Activated CD8-positive, alpha-beta T cell treated with anti-CD3 and anti-CD28 coated beads for 36 hours (primary cell): ENCODE measurements around the gene CEP83. TPM values are rescaled to one million over a fixed set of nuclear protein-coding genes. Genes with fewer than 3 reads are reported as not detected.

Source experiments
- ATAC-seq: fragments of 200-7000 bp; cut with Tn5 transposase; one replicate; pipeline ENCODE4 v1.10.0; 2021; ENCODE audit warnings: mild to moderate bottlenecking, moderate library complexity
- CTCF ChIA-PET: fragments of 350-600 bp; sonication (Branson Sonifier 250); formaldehyde crosslinking; loops from one replicate; lab custom pipeline; 2021; ENCODE audit warnings: antibody characterized with exemption; lab: Charles Lee
- POLR2A ChIA-PET: fragments of 350-600 bp; sonication (Branson Sonifier 250); formaldehyde crosslinking; loops from one replicate; lab custom pipeline; 2021; ENCODE audit warnings: antibody characterized with exemption; lab: Charles Lee
- DNase-seq: peaks from one replicate; pipeline ENCODE4 v3.0.0-alpha.2; 2020
- H3K27ac Mint-ChIP-seq: one replicate; pipeline ENCODE4 v1.8.0; 2021; ENCODE audit warnings: mild to moderate bottlenecking, mixed read lengths
- H3K27me3 Mint-ChIP-seq: one replicate; pipeline ENCODE4 v1.8.0; 2021; ENCODE audit warnings: mixed read lengths
- H3K36me3 Mint-ChIP-seq: one replicate; pipeline ENCODE4 v1.8.0; 2021; ENCODE audit warnings: low read depth, mixed read lengths
- H3K4me1 Mint-ChIP-seq: one replicate; pipeline ENCODE4 v1.8.0; 2021; ENCODE audit warnings: low read depth, mixed read lengths
- H3K4me3 Mint-ChIP-seq: one replicate; pipeline ENCODE4 v1.8.0; 2021; ENCODE audit warnings: mild to moderate bottlenecking, moderate library complexity, mixed read lengths
- H3K9me3 Mint-ChIP-seq: one replicate; pipeline ENCODE4 v1.8.0; 2021; ENCODE audit warnings: mixed read lengths
- intact Hi-C: fragments of 100-400 bp; cut with micrococcal nuclease; formaldehyde crosslinking; loops from one replicate; pipeline ENCODE4 v1.10.0; 2022
- total RNA-seq, 2 experiments: library from RNA; stranded (reverse); gene quantifications; one replicate each; pipeline ENCODE4 v1.2.3, GENCODE V29; 2021
- TF ChIP-seq, protein P1 (sequence below): fragments of 200-600 bp; IDR thresholded peaks from one replicate; pipeline ENCODE4 v1.8.0; 2022; ENCODE audit warnings: antibody characterized with exemption, mild to moderate bottlenecking

The CEP83 gene
- total RNA-seq, 2 experiments from 2014 or later, result 23.5 to 26.5 TPM

GRCh38 chr12:94491489-94491888 is 31.8 kb upstream of the CEP83 start:
- ChIA-PET CTCF (no interaction called here), POLR2A (no interaction called here)
- Mint-ChIP-seq H3K4me3 (no peak overlapping the region), H3K9me3 (no peaks in the 10 kb centered on the region), H3K27me3 (peaks cover 2% of the 10 kb centered on the region), H3K4me1 (no peaks in the 10 kb centered on the region), H3K36me3 (no peaks in the 10 kb centered on the region), H3K27ac (no peak overlapping the region)
- DNase-seq (no peak), ATAC-seq (no peak)
- intact Hi-C loops, result no loop called here
- TF ChIP-seq, protein P1, sequence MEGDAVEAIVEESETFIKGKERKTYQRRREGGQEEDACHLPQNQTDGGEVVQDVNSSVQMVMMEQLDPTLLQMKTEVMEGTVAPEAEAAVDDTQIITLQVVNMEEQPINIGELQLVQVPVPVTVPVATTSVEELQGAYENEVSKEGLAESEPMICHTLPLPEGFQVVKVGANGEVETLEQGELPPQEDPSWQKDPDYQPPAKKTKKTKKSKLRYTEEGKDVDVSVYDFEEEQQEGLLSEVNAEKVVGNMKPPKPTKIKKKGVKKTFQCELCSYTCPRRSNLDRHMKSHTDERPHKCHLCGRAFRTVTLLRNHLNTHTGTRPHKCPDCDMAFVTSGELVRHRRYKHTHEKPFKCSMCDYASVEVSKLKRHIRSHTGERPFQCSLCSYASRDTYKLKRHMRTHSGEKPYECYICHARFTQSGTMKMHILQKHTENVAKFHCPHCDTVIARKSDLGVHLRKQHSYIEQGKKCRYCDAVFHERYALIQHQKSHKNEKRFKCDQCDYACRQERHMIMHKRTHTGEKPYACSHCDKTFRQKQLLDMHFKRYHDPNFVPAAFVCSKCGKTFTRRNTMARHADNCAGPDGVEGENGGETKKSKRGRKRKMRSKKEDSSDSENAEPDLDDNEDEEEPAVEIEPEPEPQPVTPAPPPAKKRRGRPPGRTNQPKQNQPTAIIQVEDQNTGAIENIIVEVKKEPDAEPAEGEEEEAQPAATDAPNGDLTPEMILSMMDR, result no peak

- no peak overlapping the region for H3K4me3 Mint-ChIP-seq
- no peaks in the 10 kb centered on the region for H3K9me3 Mint-ChIP-seq
- CTCF ChIA-PET, result no interaction called here
Measured at GRCh38 chr12:94488463-94488862, 28.8 kb upstream of the CEP83 start.

GRCh38 chr12:94481734-94482133 is 22.1 kb upstream of the CEP83 start:
- H3K27ac Mint-ChIP-seq, result no peak overlapping the region
- no peaks in the 10 kb centered on the region for H3K9me3 Mint-ChIP-seq
- DNase-seq (no peak), ATAC-seq (no peak)
- H3K36me3 Mint-ChIP-seq, result no peaks in the 10 kb centered on the region
- H3K4me3 Mint-ChIP-seq, result no peak overlapping the region
- intact Hi-C loops, result no loop called here
- POLR2A ChIA-PET, result no interaction called here
- TF ChIP-seq, protein P1, result no peak
- CTCF ChIA-PET, result interaction anchor here (1.0 to 1.2 kb wide), 2 partner anchors 14 to 65 kb away, joined by 3 read pairs; no protein-coding TSS in a partner anchor
- peaks cover 4% of the 10 kb centered on the region for H3K27me3 Mint-ChIP-seq
- H3K4me1 Mint-ChIP-seq, result no peaks in the 10 kb centered on the region

More at GRCh38 chr12:94488463-94488862, 28.8 kb upstream of the CEP83 start:
- no peaks in the 10 kb centered on the region for H3K36me3 Mint-ChIP-seq
- DNase-seq, result no peak
- TF ChIP-seq, protein P1, result no peak
- H3K27me3 Mint-ChIP-seq, result no peaks in the 10 kb centered on the region
- no peaks in the 10 kb centered on the region for H3K4me1 Mint-ChIP-seq
- intact Hi-C loops, result no loop called here
- H3K27ac Mint-ChIP-seq, result no peak overlapping the region
- no peak for ATAC-seq
- POLR2A ChIA-PET, result no interaction called here

GRCh38 chr12:94469522-94469921 is 9.9 kb upstream of the CEP83 start:
- TF ChIP-seq, protein P1, result no peak
- DNase-seq (no peak), ATAC-seq (no peak)
- intact Hi-C loops, result no loop called here
- H3K27ac Mint-ChIP-seq, result no peak overlapping the region
- H3K27me3 Mint-ChIP-seq, result no peaks in the 10 kb centered on the region
- CTCF ChIA-PET, result no interaction called here
- POLR2A ChIA-PET, result interaction anchor here (0.6 kb wide), 2 partner anchors 92 to 123 kb away, joined by 3 read pairs; no protein-coding TSS in a partner anchor
- no peak overlapping the region for H3K4me3 Mint-ChIP-seq
- no peaks in the 10 kb centered on the region for H3K4me1 Mint-ChIP-seq
- H3K36me3 Mint-ChIP-seq, result no peaks in the 10 kb centered on the region
- H3K9me3 Mint-ChIP-seq, result no peaks in the 10 kb centered on the region

DNA sequence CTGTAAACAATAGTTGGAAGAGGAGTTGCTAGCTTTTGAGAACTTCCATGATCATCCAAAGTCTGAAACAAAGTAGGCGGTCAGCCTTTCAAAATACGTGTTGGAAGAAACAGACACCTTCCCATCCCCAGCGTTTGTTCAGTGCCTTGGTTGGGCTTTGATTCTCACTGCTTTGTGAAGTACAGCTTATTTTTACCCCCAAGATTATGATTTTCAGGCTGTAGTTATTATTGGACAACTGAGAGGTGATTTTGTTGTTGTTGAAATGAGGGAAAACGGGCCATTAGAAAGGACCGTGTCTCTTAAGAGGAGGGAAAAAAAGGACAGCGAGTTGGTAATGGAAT is 921 bp upstream of the CEP83 start:
- TF ChIP-seq, protein P1, result no peak
- peaks cover 2% of the 10 kb centered on the region for H3K9me3 Mint-ChIP-seq
- H3K27me3 Mint-ChIP-seq, result peaks cover 2% of the 10 kb centered on the region
- H3K27ac Mint-ChIP-seq, result peak overlapping the region; percentile 89
- H3K4me3 Mint-ChIP-seq, result peak overlapping the region; percentile 87
- ChIA-PET CTCF (no interaction called here), POLR2A (interaction anchor here (0.5 kb wide), 1 partner anchor 153 kb away, joined by 5 read pairs; no protein-coding TSS in a partner anchor)
- ATAC-seq (no peak), DNase-seq (no peak)
- intact Hi-C loops, result no loop called here
- peaks cover 22% of the 10 kb centered on the region for H3K36me3 Mint-ChIP-seq
- peaks cover 26% of the 10 kb centered on the region for H3K4me1 Mint-ChIP-seq
